ENCODE results near the gene WDR86. TPM values are rescaled to one million over a fixed set of nuclear protein-coding genes. Genes with fewer than 3 reads are reported as not detected.

Gene WDR86
- total and polyA plus RNA-seq, 2 of the 8 experiments (the other 6 are each of a cell fraction or from before 2014, with no cell fraction given), result 12.7 to 15.8 TPM

DNA sequence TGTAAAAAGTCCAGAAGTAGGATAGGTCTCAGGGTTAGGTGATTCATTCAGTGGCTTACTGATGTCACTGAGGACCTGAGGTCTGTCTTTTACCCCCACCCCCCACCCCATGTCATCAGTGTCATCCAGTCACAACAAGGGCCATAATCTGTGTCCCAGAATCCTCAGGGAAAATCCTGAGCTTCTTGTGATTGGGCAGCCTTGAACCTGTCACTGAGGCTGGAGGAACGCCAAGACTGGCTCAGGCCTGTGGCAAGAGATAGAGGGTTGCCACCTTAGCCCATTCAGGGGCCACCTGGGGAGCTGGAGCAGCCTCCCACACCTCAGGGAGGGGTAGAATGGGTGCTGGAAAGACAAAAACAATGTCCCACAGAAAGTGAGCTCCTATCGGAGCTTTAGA lies 38.6 kb downstream of the WDR86 start:
- Histone ChIP-seq H3K27me3 (replicated peaks in 1 of 4; ENCODE audit: control insufficient read depth in 3 of 4, extremely low read depth in 1 of 4, insufficient read depth in 3 of 4, low read length in 3 of 4) (no peaks in the 10 kb centered on the region; a peak in 1 of 7 replicates), H2BK20ac (ENCODE audit: low read length) (no peak overlapping the region), H2AK5ac (ENCODE audit: low read depth, low read length) (no peak overlapping the region), H2BK15ac (ENCODE audit: low read length) (no peak overlapping the region), H2BK12ac (ENCODE audit: low read depth, low read length) (no peak overlapping the region), H2AFZ (ENCODE audit: low read length) (no peak overlapping the region), H3K18ac (ENCODE audit: extremely low read depth, low read length) (no peak overlapping the region), H3K4ac (replicated peaks; ENCODE audit: insufficient read length, low read depth, low read length) (no peak overlapping the region), H3K14ac (ENCODE audit: insufficient read length) (no peak overlapping the region), H3K23ac (ENCODE audit: insufficient read length) (no peak overlapping the region), H3K56ac (replicated peaks; ENCODE audit: insufficient read length, low read depth, low read length) (no peak overlapping the region), H4K20me1 (replicated peaks in 1 of 2; ENCODE audit: control insufficient read depth in 1 of 2, insufficient read depth in 2 of 2, low read length in 2 of 2) (peaks cover 0 to 2% of the 10 kb centered on the region in 2 experiments), H2BK120ac (replicated peaks; ENCODE audit: low read depth, low read length) (no peak overlapping the region), H3K9ac (replicated peaks in 1 of 4; ENCODE audit: extremely low read depth in 1 of 4, low read depth in 3 of 4, low read length in 3 of 4) (no peak overlapping the region), H2BK5ac (ENCODE audit: low read depth, low read length) (no peak overlapping the region), H4K5ac (ENCODE audit: insufficient read length, low read depth, low read length) (no peak overlapping the region), H3K4me2 (ENCODE audit: insufficient read depth in 1 of 2, low read depth in 2 of 2, low read length in 2 of 2) (no peak overlapping the region), H4K91ac (replicated peaks; ENCODE audit: insufficient read length, low read length) (no peak overlapping the region), H3K79me1 (ENCODE audit: low read depth, low read length) (no peaks in the 10 kb centered on the region), H3K9me3 (ENCODE audit: insufficient read depth in 2 of 2, low read depth in 1 of 2, low read length in 1 of 2) (no peaks in the 10 kb centered on the region), H3K27ac (ENCODE audit: low read depth, low read length) (no peak overlapping the region), H3K79me2 (ENCODE audit: control insufficient read depth in 1 of 2, insufficient read depth in 2 of 2, low read length in 2 of 2) (no peaks in the 10 kb centered on the region), H3K36me3 (ENCODE audit: control insufficient read depth in 2 of 4, insufficient read depth in 4 of 4, low read length in 3 of 4) (peaks cover 0 to 10% (median 4%) of the 10 kb centered on the region in 4 experiments; a peak in 5 of 8 replicates), H4K8ac (ENCODE audit: extremely low read depth, insufficient read depth, low read length) (no peak overlapping the region), H3K23me2 (ENCODE audit: low read depth, low read length) (no peaks in the 10 kb centered on the region), H3K4me3 (ENCODE audit: extremely low read depth in 1 of 4, insufficient read depth in 2 of 4, low read depth in 3 of 4, low read length in 4 of 4) (no peak overlapping the region), H3K4me1 (replicated peaks in 1 of 4; ENCODE audit: control insufficient read depth in 3 of 4, insufficient read depth in 4 of 4, low read length in 3 of 4) (peaks cover 0 to 9% (median 3%) of the 10 kb centered on the region in 4 experiments; a peak in 3 of 7 replicates)
- FAIRE-seq, result no peak
- peak in 1 of 2 experiments; percentile 19 for DNase-seq (ENCODE audit: low read depth in 1 of 2, low spot score in 2 of 2)
- POLR2A ChIA-PET (ENCODE audit: partially characterized antibody), result interaction anchor here (0.6 to 1.7 kb wide), 5 partner anchors 35 to 88 kb away, joined by 3 to 4 read pairs (median 3); partner anchors contain the start of gene WDR86
- 90% methylated on average over 2 of the region's 2 CpGs; no CpG with 5 or more reads in 1 of the 2 experiments for WGBS, 2 experiments (ENCODE audit: extremely low coverage in 1 of 2, insufficient coverage in 1 of 2, insufficient read length in 1 of 2, insufficient replicate concordance in 2 of 2, low coverage in 1 of 2, low lambda C conversion rate in 2 of 2, missing lambda C conversion rate in 1 of 2)
- CTCF ChIA-PET (ENCODE audit: partially characterized antibody), result interaction anchor here (0.6 to 16.9 kb wide), 13 partner anchors 15 to 944 kb away, joined by 3 to 185 read pairs (median 3); partner anchors contain the start of gene CRYGN
- TF ChIP-seq SAP30 (IDR thresholded peaks at IDR 0.05; ENCODE audit: insufficient read depth, insufficient replicate concordance, low read length), result no peak
- no peak for TF ChIP-seq KDM4A (IDR thresholded peaks at IDR 0.05; ENCODE audit: low read depth, low read length, severe bottlenecking)
